HCT116 (cell line): Measurements from ENCODE around the gene OSBP2.

Source experiments
- CEBPB ChIP-seq: IDR thresholded peaks from 2 replicates; pipeline ENCODE4 v1.6.1; 2012; ENCODE audit warnings: low read depth
- EGR1 ChIP-seq: IDR thresholded peaks from 2 replicates; pipeline ENCODE4 v1.6.1; 2012; ENCODE audit warnings: low read depth
- EZH2 ChIP-seq: fragments of 200-600 bp; sonication (generic); IDR thresholded peaks from 2 replicates; pipeline ENCODE4 v1.6.1; 2017; ENCODE audit warnings: antibody characterized with exemption, mixed run types
- FOSL1 ChIP-seq: IDR thresholded peaks from 2 replicates; pipeline ENCODE4 v1.6.1; 2012; ENCODE audit warnings: low read depth
- JUND ChIP-seq: IDR thresholded peaks from 2 replicates; pipeline ENCODE4 v1.6.1; 2012
- MAX ChIP-seq: IDR thresholded peaks from 2 replicates; pipeline ENCODE4 v1.6.1; 2012
- POLR2A ChIP-seq: IDR thresholded peaks from 2 replicates; pipeline ENCODE4 v1.7.0; 2011; ENCODE audit warnings: borderline replicate concordance; ENCODE audit not compliant: insufficient read depth, insufficient read length; ENCODE audit errors: extremely low read depth
- POLR2AphosphoS5 ChIP-seq: IDR thresholded peaks from 2 replicates; pipeline ENCODE4 v1.6.1; 2011; ENCODE audit warnings: mild to moderate bottlenecking, low read depth, low read length, moderate library complexity
- REST ChIP-seq: IDR thresholded peaks from 2 replicates; pipeline ENCODE4 v1.6.1; 2012; ENCODE audit warnings: low read depth
- SIN3A ChIP-seq: IDR thresholded peaks from 2 replicates; pipeline ENCODE4 v1.6.1; 2012; ENCODE audit warnings: low read depth
- SP1 ChIP-seq: IDR thresholded peaks from 2 replicates; pipeline ENCODE4 v1.6.1; 2012; ENCODE audit warnings: low read depth
- ZFX ChIP-seq: fragments of 450-650 bp; IDR thresholded peaks from 2 replicates; pipeline ENCODE4 v1.6.1; 2017
- TF ChIP-seq, protein P1 (sequence below): IDR thresholded peaks from 2 replicates; pipeline ENCODE4 v1.6.1; 2011; ENCODE audit warnings: mild to moderate bottlenecking, low read length, moderate library complexity; ENCODE audit not compliant: insufficient replicate concordance; ENCODE audit errors: extremely low read depth
- TF ChIP-seq, protein P2 (sequence below), 3 experiments: fragments of 200-600 bp in 1 of 3; sonication (generic) in 1 of 3; IDR thresholded peaks in 2 of 3; conservative IDR thresholded peaks in 1 of 3; 2 replicates each; pipeline ENCODE4 v1.5.1; 2012 to 2017; ENCODE audit warnings: low read depth in 2 of 3, low read length in 2 of 3, antibody characterized with exemption in 1 of 3, borderline replicate concordance in 1 of 3, control low read depth in 1 of 3, mild to moderate bottlenecking in 1 of 3, mixed read lengths in 1 of 3, mixed run types in 1 of 3, moderate library complexity in 1 of 3; ENCODE audit not compliant: insufficient read depth in 1 of 3

GRCh38 chr22:30718491-30718890 lies 23.8 kb downstream of the OSBP2 start:
- no peak for TF ChIP-seq EZH2
- no peak for TF ChIP-seq POLR2A
- TF ChIP-seq, protein P1, sequence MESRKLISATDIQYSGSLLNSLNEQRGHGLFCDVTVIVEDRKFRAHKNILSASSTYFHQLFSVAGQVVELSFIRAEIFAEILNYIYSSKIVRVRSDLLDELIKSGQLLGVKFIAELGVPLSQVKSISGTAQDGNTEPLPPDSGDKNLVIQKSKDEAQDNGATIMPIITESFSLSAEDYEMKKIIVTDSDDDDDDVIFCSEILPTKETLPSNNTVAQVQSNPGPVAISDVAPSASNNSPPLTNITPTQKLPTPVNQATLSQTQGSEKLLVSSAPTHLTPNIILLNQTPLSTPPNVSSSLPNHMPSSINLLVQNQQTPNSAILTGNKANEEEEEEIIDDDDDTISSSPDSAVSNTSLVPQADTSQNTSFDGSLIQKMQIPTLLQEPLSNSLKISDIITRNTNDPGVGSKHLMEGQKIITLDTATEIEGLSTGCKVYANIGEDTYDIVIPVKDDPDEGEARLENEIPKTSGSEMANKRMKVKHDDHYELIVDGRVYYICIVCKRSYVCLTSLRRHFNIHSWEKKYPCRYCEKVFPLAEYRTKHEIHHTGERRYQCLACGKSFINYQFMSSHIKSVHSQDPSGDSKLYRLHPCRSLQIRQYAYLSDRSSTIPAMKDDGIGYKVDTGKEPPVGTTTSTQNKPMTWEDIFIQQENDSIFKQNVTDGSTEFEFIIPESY, result no peak
- TF ChIP-seq, protein P2, sequence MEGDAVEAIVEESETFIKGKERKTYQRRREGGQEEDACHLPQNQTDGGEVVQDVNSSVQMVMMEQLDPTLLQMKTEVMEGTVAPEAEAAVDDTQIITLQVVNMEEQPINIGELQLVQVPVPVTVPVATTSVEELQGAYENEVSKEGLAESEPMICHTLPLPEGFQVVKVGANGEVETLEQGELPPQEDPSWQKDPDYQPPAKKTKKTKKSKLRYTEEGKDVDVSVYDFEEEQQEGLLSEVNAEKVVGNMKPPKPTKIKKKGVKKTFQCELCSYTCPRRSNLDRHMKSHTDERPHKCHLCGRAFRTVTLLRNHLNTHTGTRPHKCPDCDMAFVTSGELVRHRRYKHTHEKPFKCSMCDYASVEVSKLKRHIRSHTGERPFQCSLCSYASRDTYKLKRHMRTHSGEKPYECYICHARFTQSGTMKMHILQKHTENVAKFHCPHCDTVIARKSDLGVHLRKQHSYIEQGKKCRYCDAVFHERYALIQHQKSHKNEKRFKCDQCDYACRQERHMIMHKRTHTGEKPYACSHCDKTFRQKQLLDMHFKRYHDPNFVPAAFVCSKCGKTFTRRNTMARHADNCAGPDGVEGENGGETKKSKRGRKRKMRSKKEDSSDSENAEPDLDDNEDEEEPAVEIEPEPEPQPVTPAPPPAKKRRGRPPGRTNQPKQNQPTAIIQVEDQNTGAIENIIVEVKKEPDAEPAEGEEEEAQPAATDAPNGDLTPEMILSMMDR (IDR thresholded peaks at IDR 0.05 in 2 of 3, conservative IDR thresholded peaks at IDR 0.05 in 1 of 3; ENCODE audit: borderline replicate concordance in 1 of 3, insufficient read depth in 1 of 3, low read depth in 2 of 3, low read length in 2 of 3), result no peak
- TF ChIP-seq POLR2AphosphoS5, result no peak
- TF ChIP-seq SIN3A, result no peak
- no peak for TF ChIP-seq FOSL1
- TF ChIP-seq REST, result no peak
- no peak for TF ChIP-seq EGR1
- TF ChIP-seq ZFX, result no peak
- no peak for TF ChIP-seq CEBPB
- TF ChIP-seq SP1, result no peak
- TF ChIP-seq JUND, result no peak
- no peak for TF ChIP-seq MAX
